GM20431 (cell line): ENCODE measurements around the gene SIMC1.
"Not testable (repeated sequence)": the region's sequence is repeated elsewhere in the genome, so short reads cannot be mapped to it uniquely, and the experiment has no call there.

Experiments
- in situ Hi-C: fragments of 300-500 bp; cut with MseI, MboI; formaldehyde crosslinking; loops from one replicate; pipeline ENCODE4 v1.15.0; 2020; ENCODE audit warnings: low sequenced_read_pairs; ENCODE audit not compliant: unreplicated experiment

SIMC1 gene

DNA sequence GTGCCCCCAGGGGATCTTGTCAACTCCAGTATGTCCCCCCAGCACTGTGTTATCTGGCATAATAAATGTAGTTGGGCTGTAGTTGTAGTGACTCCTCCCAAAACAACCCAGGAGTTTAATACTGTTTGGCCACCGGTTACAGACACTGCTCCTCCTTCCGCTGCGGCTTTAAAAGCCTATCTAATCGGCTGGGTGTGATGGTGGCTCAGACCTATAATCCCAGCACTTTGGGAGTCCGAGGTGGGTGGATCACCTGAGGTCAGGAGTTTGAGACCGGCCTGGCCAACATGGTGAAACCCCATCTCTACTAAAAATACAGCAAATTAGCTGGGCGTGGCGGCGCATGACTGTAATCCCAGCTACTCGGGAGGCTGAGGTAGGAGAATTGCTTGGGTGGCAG lies 34.7 kb upstream of the SIMC1 start:
- in situ Hi-C loops, result not testable (repeated sequence)

DNA sequence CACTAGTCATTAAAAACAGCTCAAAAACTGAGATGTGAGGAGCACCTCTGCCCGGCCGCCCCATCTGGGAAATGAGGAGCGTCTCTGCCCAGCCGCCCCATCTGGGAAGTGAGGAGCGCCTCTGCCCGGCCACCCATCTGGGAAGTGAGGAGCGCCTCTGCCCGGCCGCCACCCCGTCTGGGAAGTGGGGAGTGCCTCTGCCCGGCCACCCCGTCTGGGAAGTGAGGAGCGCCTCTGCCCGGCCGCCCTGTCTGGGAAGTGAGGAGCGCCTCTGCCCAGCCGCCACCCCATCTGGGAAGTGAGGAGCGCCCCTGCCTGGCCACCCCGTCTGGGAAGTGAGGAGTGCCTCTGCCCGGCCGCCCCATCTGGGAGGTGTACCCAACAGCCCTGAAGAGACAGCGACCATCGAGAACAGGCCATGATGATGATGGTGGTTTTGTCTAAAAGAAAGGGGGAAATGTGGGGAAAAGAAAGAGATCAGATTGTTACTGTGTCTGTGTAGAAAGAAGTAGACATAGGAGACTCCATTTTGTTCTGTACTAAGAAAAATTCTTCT lies 23.7 kb upstream of the SIMC1 start:
- in situ Hi-C loops, result not testable (repeated sequence)

DNA sequence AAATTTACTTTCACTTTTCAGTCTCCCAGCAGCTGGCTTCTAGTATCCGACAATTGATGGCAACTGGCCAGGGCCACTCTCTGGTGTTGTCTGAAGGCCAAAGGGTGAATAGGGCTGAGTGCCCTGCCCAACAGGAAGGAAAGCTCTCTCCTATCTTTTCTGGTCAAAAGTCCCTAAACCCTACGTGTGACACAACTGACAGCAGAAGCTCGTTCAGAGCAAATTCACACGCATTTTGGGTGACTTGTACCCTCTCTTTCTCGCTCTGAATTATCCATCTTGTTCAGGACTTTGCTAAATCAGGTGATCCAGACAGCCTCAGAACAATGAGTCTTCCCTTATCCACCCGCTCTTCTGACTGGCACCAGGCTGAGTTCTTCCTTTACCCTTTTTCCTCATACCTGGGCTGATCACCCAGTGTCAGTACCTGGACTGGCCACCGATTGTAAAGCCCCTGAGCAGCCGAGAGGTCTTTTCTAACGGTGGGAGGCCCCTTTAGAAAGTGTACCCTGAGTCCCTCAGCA lies 21.8 kb upstream of the SIMC1 start:
- in situ Hi-C loops, result not testable (repeated sequence)

DNA sequence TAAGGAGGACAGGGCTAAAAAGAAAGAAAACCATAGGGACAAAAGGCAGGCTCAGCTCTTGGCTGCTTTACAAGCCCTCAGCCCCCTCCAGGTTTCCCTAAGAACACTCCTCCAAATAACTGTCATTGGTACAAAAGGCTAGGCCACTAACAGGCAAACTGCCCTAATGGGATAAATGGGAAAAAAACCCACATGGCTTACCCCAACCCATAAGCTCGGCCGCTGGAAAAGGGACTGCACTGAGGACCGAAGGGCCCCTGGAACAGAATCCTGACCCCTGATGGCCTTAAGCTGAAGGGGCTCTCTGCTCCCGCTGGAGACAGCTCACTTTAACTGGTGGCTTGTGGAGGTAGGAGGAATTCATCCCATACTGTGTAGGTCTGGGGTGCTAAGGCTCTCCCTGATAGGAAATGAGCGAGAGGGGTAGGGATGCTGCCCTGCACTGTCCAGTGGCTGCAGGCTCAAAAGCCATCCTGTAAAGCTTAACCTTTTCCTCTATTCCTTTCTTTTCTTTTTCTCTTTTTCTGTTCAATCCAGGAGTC lies 21.0 kb upstream of the SIMC1 start:
- in situ Hi-C loops, result not testable (repeated sequence)

DNA sequence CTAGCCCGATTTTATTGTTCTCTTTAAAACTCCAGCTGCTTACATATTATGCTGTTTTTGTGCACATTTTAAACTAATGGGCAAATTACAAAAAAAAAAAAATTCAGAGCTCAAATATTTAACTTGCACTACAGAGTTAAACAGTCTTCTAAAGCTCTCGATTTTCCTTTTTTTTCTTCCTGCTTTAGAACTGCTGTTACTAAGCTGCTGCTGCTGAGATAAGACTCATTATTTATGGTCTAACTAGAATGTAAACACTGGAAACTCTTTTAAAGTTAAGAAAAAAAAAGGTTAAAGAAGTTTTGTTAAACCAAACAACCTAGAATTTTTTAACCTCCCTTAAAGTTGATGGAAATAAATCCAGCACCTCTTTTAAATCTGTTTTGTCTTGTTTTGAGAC lies 20.5 kb upstream of the SIMC1 start:
- in situ Hi-C loops, result not testable (repeated sequence)

DNA sequence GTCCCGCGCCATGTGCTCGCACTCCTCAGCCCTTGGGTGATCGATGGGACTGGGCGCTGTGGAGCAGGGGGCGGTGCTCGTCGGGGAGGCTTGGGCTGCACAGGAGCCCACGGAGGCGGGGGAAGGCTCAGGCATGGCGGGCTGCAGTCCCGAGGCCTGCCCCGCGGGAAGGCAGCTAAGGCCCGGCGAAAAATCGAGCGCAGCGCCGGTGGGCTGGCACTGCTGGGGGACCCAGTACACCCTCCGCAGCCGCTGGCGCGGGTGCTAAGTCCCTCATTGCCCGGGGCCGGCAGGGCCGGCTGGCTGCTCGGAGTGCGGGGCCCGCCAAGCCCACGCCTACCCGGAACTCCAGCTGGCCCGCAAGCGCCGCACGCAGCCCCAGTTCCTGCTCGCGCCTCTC lies 16.2 kb upstream of the SIMC1 start:
- in situ Hi-C loops, result not testable (repeated sequence)

DNA sequence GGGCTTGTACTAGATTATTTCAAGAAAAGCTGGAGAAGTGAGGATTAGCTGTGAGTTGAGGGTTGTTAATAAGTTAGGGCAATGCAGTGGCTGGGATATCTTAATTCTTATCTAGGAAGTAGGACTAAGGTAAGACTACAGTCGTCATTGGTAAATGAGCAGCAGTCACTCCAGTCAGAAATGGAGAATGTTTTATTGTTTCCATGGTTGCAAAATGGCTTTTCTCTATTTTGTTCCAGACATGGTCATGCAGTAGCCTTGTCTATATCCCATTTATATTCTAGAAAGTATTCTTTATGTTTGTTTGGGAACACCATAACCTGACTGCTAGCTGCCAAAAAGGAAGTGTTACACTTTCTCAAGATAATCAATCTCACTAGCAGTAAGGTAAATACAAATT lies 9.9 kb upstream of the SIMC1 start:
- in situ Hi-C loops, result not testable (repeated sequence)

DNA sequence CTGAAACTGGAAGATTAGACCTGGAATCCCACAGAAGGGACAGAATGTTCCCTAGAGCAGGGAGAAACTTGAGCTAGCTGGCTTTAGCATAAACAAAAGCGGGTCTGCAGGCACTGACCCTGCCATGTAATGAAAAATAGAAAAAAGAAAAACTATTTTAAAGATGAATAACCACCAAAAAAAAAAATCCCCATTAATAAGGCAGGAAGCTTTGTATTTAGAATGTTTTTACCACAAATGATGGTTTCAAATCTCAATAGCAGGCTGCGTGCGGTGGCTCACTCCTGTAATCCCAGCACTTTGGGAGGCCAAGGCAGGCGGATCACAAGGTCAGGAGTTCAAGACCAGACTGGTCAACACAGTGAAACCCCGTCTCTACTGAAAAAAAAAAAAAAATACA lies 5.0 kb upstream of the SIMC1 start:
- in situ Hi-C loops, result not testable (repeated sequence)

DNA sequence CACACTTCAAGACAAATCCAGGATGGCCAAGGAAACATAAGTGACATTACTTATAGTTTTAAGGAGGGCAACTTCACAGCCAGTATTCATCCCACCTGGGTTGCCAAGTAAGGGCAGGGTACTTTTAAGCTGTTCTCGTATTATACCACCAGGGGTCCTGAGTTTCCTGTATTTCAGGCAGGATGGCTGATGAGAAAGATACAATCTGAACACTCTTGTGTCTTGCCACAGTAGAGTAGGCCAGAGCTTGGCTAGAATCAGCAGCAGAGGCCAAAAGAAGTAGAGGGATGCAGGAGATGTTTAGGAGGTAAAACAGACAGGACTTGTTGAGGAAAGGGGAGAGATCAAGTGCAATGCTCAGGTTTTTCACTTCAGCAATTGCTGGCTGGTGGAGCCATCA lies 3.1 kb upstream of the SIMC1 start:
- in situ Hi-C loops, result not testable (repeated sequence)

DNA sequence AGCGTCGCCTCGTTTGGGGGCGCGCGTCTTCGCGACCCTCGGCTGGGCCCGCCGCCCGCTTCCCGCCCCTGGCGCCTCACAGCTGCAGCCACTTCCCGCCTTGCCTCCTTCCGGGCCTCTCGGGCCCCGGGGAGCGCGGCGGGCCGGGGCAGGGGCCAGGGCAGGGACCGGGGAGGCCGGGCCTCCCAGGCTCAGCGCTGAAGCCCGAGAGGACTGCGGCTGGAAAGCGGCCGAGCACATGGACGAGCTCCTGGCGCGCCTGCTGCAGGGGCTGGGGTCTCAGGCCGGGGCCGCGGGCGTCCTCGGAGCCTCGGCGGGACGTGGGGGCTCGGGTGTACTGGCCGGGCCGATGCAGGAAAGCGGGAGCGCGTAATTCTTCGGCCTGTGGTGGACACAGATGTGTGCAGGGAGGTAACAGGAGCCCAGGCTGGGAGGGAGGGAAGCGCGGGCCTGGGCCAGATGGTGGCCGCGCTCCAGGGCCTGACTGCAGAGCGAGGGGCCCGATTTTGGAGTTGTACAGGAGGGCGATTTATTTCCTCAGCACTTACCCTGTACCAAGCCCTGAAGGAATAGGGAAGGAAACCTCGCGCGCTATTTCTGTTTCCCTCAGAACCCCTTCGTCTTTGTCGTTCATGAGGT lies 540 bp downstream of the SIMC1 start:
- in situ Hi-C loops, result not testable (repeated sequence)

DNA sequence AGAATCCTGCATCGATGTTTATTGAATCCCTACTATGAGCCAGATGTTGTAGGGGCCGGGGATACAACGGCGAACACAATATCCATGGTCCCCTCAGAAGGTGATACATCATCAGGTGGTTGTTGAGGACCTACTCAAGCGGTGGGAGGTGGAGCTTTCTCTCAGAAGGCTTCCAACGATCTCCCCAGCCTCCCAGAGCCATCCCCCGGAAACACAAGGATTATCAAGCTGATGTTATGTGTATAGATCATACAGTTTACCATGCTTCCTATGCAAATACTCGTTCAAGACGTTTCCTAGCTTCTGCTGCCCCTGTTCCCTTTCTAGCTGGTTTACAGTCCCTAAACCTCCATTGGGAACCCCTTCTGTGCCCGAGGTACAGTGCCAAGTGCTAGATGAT lies 1.1 kb downstream of the SIMC1 start:
- in situ Hi-C loops, result not testable (repeated sequence)

DNA sequence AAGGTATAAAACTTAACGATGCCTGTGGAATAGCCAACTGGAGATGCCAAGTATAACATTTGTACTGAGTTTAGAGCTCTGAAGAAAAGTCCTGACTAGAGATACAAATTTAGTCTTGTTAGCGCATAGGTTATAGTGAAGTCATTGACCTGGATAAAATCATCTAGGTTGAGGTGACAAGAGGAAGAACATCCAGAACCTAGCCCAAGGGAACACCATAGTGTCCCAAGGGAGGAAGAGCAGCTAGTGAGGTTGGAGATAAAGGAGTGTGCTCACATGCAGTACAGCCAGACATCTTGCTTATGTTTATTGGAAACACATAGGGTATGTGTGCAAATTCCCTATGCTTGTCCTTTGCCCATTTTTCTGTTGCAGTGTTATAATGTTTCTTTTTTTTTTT lies 6.1 kb downstream of the SIMC1 start:
- in situ Hi-C loops, result not testable (repeated sequence)

DNA sequence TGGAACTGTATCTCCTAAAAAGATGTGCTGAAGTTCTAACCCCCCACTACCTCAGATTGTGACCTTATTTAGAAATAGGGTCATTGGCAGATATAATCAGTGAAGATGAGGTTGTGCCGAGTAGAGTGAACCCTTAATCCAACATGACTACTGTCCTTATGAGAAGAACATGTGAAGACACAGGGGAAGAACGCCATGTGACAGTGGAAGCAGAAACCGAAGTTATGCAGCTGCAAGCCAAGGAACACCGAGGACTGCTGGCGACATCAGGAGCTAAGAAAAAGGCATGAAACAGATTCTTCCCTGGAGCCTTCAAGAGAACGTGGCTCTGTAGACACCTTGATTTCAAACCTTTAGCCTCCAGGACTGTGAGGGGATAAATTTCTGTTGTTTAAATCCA lies 6.8 kb downstream of the SIMC1 start:
- in situ Hi-C loops, result not testable (repeated sequence)

DNA sequence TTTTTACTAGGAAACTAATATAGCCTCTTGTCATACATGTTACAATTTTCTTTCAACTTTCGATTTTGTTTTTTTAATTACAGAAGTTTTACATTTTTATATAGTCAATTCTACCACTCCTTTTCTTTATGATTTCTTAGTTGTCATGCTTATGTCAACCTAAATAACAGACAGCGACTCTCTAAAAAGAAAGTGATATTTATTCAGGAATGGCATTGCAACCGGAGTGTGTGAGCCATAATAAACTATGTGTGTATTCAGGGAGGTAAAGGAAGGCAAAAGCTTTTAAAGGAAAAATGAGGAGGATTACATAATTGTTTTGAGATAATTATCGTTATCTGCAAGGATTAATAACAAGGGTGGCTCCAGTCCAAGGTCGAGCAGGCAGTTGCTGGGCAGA lies 7.3 kb downstream of the SIMC1 start:
- in situ Hi-C loops, result not testable (repeated sequence)

DNA sequence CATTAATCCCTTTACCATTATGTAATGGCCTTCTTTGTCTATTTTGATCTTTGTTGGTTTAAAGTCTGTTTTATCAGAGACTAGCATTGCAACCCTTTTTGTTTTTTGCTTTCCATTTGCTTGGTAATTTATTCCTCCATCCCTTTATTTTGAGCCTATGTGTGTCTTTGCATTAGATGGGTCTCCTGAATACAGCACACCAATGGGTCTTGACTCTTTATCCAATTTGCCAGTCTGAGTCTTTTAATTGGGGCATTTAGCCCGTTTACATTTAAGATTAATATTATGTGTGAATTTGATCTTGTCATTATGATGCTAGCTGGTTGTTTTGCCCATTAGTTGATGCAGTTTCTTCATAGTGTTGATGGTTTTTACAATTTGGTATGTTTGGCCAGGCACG lies 12.5 kb downstream of the SIMC1 start:
- in situ Hi-C loops, result not testable (repeated sequence)

DNA sequence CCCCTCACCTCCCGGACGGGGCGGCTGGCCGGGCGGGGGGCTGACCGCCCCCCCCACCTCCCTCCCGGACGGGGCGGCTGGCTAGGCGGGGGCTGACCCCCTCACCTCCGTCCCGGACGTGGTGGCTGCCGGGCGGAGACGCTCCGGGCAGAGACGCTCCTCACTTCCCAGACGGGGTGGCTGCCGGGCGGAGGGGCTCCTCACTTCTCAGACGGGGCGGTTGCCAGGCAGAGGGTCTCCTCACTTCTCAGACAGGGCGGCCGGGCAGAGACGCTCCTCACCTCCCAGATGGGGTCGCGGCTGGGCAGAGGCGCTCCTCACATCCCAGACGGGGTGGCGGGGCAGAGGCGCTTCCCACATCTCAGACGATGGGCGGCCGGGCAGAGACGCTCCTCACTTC lies 13.9 kb downstream of the SIMC1 start:
- in situ Hi-C loops, result not testable (repeated sequence)

DNA sequence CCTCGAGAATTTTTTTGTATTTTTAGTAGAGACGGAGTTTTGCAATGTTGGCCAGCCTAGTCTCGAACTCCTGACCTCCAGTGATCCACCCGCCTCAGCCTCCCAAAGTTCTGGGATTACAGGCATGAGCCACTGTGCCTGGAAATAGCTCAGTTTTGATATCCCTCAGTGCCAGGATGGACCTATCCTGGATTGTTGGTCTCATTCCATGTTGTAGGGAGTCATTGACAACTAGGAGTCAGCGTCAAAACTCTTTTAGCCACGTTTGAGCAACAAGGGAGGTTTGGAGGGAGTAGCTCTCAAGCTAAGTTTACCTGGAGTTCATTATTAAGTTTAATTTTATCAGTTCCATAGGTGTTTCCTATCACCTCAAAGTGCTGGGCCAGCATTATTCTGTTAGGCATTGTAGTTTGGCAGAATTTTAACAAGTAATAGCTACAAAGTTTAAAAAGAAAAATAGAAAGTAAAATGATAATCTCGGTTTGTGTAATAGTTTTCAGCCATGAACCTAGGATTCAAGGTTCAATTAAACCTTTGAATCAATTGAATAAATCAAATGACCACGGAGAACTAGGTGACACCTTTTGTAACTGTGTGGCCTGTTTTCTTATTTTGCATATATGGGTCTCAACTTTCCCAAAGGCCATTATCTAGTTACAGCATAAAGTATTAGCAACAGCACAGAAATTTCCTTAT lies 15.3 kb downstream of the SIMC1 start:
- in situ Hi-C loops, result not testable (repeated sequence)

DNA sequence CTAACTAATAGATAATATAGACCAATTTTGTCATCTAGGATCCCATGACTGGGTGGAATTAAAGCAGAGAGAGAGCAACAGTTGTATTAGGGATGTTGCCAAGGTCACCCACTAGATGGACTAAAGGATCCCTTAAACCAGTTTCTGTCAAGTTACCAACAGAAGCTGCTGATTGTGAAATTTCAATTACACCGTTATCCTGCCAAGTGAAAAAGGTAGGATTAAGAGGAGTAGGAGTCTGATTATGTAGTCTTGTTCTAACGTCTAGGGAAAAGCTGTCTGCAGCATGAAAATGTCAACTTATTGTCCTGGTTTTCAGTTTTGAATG lies 15.8 kb downstream of the SIMC1 start:
- in situ Hi-C loops, result not testable (repeated sequence)

DNA sequence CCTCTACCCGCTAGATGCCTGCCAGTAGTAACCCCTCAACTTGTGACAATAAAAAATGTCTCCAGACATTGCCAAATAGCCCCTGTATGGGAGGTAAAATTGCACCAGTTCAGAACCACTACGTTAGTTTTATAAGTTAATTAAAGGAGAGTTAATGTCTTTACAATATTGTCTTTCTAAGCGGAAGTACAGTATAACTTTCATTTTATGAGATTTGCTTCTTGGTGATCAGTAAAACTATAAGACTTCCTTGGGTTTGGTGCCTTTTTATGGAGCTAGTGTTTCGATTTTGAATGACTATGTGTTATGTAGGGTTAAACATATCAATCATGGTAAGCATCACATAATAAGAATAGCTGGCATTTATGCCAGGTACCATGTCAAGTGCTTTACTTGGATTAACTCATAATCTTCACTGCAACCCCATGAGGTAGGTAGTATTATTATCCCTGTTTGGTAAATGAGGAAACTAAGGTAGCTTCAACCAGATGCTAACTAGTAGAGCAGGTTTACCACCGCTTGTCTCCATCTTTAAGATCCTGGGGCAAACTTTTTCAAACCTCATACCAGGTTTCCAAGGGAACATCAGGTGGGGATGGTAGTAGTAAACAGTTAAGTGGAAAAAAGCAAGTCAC lies 19.8 kb downstream of the SIMC1 start:
- in situ Hi-C loops, result not testable (repeated sequence)

DNA sequence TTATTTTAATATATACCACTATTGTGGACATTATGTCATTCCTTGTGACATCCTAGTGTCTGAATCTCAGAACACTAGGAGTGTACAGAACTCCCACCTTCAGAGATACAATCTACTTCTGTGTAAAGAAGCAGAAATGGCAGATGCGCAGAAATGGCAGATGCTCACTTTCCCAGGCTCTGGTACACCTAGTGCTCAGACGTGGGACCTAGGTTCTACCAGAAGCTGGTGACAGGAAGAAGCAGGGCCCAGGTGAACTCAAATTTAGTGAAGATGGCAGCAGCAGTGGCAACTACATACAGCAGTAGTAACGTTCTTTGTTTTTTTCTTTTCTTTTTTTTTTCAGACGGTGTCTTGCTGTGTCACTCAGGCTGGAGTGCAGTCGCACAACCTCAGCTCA lies 22.5 kb downstream of the SIMC1 start:
- in situ Hi-C loops, result not testable (repeated sequence)

DNA sequence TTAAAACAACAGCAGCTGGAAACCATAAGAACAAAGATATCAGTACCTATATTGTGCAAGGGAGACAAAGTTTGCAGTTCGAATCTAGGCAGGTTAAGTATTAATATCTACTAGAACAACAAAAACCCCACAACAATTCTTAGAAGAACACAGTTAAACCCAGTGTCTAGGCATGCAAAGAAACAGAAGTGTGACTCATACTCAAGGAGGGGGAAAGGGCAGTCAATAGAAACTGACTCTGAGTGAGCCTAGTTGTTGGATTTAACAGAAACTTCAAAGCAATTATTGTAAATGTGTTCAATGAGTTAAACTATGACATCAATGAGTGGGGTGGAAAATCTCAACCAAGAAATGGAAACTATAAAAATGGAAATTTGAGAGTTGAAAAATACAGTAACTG lies 28.2 kb downstream of the SIMC1 start:
- in situ Hi-C loops, result not testable (repeated sequence)
